ENCODE results near the gene NPNT. TPM values are rescaled to one million over a fixed set of nuclear protein-coding genes. Genes with fewer than 3 reads are reported as not detected.
"Not testable (repeated sequence)": the region's sequence is repeated elsewhere in the genome, so short reads cannot be mapped to it uniquely, and the experiment has no call there.

The NPNT gene, protein sequence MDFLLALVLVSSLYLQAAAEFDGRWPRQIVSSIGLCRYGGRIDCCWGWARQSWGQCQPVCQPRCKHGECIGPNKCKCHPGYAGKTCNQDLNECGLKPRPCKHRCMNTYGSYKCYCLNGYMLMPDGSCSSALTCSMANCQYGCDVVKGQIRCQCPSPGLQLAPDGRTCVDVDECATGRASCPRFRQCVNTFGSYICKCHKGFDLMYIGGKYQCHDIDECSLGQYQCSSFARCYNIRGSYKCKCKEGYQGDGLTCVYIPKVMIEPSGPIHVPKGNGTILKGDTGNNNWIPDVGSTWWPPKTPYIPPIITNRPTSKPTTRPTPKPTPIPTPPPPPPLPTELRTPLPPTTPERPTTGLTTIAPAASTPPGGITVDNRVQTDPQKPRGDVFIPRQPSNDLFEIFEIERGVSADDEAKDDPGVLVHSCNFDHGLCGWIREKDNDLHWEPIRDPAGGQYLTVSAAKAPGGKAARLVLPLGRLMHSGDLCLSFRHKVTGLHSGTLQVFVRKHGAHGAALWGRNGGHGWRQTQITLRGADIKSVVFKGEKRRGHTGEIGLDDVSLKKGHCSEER
- total RNA-seq (2014; rRNA removed; shearing (Covaris generic)): not detected in 2 replicates

DNA sequence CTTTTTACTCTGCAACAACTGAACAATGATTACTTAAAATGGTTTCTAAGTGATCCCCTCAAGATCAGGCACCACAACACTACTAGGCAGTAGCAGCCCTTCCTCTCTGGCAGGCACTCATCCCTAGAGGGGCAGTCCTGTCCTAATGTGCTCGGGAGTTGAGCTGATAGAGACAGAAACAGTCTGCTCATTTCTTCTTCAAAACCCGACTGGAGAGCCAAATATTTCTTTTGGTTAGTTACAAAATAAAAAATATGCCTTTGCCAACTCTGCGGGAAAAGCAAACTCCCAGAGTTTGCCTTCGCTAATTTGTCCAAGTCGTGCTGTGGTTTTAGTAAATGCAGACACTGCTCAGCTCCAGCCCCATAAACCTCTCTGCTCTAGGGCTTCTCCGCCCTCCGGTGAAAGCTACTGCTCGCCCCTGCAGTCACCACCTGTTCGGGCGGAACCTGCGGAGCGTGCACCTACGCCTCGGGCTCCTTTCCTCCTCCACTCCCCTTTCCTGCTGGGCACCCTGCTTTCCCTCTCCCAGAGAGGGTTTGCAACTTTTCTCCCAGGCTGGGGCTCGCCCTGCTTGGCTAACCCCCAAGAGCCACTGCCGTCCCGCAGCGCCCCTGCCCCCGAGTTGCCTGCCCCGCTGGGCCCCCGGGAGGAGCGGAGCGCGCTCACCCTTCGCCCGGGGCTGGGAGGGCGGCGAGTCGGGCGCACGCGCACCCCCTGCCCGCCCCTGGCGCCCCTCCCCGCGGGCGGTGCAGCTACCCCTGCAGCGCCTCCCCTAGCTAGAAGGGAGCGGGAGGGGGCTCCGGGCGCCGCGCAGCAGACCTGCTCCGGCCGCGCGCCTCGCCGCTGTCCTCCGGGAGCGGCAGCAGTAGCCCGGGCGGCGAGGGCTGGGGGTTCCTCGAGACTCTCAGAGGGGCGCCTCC is at the start of gene NPNT:
NPNT (plus strand) TSS at position 812 of the 923 bp plus-strand sequence. CDS start 182 bp downstream, outside the sequence.
- peak; percentile 1 for DNase-seq (ENCODE audit: low read depth)

DNA sequence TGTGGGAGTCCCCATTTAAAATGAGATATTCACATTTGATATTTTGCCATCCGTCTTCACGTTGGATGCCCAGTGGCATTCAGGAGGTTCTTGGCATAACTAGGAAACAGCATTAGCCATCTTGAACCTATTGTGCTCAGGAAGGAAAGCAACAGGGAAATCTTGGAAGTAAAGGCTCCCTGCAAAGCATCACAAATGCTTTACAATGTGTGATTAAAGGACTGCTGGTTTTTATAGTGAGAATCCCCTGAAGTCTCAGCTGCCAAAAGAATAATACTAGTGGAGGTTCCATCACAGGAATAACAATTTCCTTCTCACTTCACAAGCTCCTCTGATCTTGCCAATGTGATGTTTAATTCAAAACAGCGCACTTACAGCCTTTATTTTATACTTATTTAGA is 49.7 kb upstream of the NPNT start:
- no peak for DNase-seq (ENCODE audit: low read depth)

DNA sequence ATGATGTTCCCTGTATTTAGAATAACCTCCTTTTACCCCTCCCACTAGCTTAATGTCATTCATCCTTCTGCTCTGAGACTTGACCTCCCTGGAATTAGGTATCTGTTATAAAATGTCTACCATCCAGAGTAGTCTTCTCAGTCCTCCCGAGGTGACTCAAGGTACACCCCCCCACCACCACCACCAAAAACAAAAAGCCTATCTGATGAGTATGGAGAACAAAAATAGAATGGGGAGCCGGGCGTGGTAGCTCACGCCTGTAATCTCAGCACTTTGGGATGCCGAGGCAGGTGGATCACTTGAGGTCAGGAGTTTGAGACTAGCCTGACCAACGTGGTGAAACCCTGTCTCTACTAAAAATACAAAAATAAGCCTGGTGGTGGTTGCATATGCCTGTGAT is 46.9 kb upstream of the NPNT start:
- not testable (repeated sequence) for DNase-seq (ENCODE audit: low read depth)

DNA sequence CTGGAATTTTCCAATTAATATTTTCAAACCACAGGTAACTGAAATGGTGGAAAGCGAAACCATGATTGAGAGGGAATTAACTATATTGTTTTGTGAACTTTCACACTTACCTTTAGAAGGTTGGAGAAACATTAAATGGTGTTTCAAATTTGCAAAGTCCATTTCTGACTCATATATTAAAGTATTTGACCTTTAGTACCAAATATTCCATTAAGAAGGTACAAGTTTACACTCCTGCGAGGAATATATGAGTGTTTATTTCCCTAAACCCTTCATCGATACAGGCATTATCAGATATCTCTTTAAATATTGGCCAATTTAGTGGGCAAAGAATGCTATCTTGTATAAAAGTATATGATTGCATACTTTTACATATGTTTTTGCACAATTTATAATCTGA is 44.1 kb upstream of the NPNT start:
- DNase-seq (ENCODE audit: low read depth): no peak

DNA sequence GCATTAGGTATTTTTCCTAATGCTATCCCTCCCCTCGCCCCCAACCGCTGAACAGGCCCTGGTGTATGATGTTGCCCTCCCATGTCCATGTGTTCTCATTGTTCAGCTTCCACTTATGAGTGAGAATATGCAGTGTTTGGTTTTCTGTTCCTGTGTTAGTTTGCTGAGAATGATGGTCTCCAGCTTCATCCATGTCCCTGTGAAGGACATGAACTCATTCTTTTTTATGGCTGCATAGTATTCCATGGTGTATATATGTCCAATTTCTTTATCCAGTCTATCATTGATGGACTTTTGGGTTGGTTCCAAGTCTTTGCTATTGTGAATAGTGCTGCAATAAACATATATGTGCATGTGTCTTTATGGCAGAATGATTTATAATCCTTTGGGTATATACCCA is 43.0 kb upstream of the NPNT start:
- not testable (repeated sequence) for DNase-seq (ENCODE audit: low read depth)

DNA sequence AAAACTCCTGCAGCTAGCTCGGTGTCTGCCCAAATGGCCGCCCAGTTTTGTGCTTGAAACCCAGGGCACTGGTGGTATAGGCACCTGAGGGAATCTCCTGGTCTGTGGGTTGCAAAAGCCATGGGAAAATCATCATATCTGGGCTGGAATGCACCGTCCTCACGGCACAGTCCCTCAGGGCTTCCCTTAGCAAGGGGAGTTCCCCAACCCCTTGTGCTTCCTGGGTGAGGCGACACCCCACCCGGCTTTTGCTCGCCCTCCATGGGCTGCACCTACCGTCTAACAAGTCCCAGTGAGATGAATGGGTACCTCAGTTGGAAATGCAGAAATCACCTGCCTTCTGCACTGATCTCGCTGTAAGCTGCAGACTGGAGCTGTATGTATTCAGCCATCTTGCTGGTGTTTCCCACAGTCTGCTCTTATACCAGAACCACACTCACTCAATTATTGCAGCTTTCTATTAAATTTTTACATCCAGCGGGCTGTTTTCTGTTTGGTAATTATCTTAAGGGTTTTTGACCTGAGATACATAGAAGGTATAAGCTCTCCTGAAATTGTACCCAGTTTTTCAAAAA is 36.7 kb upstream of the NPNT start:
- no peak for DNase-seq (ENCODE audit: low read depth)

DNA sequence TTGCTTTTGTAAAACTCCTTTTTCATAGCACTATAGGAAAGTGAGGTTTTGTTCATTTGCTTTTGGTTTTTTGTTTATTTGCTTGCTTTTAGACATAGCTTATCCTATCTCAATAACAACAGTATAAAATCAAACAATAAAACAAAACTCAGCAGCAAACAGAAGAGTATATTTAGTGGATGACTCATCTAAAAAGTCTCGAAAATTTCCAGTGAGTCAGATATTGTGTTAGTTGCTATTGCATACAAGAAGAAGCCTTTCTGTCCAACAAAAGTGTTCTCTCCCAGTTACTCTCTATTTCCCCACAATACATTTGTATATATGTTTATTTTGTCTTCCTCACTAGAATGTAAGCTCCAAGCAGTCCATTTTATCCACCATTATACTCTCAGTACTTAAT is 36.0 kb upstream of the NPNT start:
- DNase-seq (ENCODE audit: low read depth): peak; percentile 1

DNA sequence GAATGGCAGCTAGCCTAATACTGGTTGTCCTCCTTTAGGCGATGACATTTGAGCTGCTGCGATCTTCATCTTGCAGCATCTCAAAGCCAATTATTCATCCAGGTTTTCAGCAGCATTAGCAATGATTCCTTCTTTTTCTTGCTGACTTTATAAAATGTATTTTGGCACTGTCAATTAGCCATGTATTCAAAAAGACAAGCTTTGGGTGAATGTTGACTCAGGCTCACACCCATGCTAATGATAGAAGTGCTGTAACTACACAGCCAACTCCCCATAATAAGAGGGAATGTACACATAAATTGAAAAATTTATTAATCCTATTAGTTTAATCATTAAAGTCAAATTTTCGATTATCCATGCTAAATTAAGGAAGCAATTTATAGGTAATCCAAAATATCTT is 24.3 kb upstream of the NPNT start:
- DNase-seq (ENCODE audit: low read depth): no peak

DNA sequence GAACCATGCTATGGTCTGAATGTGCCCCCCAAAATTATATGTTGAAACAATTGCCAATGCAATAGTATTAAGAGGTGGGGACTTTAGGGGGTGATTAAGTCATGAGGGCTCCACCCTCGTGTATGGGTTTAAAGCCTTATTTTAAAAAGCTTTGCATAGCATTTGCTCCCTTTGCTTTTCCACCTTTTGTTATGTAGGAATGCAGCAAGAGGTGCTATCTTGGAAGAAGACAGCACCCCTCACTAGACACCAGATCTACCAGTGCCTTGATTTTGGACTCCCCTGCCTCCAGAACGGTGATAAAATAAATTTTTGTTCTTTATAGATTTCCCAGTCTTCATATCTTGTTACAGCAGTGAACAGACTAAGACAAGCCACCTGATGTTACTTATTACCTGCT is 23.3 kb upstream of the NPNT start:
- no peak for DNase-seq (ENCODE audit: low read depth)

DNA sequence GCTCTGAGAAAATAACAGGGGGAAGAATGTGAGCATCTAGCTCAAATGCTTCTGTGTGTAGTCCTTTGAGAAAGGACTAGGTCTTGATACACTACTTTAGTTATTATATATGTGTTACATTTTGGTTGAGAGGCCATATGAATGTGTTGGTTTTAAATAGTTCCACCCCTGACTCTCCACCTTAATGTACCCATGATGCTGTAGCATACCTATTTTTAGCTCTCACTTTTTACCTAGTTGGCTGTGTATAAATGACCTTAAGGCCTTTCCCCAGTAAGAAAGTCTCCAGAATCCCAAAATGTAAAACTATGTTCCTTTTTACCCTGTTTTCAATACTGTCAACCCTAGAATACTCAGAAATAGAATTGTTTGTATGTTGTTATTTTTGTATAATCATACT is 20.0 kb upstream of the NPNT start:
- DNase-seq (ENCODE audit: low read depth): no peak

DNA sequence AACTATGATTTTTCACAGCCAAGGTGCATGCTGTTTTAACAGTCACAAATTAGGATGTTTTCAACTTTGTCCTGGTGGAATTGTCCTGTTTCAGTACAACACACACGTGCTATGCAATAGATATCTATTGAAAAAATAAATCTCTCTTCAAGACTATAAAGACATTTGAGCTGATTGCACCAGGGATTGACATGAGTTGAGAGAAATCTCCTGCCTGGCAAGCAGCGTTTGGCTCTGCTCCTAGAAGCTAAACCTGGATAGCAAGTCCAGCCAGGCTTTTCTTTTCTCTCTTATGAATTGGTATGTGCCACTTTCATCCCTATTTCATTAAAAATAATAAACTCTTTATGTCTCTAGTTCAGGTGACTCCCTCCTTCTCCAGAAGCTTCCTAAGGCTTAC is 16.6 kb upstream of the NPNT start:
- DNase-seq (ENCODE audit: low read depth): no peak

DNA sequence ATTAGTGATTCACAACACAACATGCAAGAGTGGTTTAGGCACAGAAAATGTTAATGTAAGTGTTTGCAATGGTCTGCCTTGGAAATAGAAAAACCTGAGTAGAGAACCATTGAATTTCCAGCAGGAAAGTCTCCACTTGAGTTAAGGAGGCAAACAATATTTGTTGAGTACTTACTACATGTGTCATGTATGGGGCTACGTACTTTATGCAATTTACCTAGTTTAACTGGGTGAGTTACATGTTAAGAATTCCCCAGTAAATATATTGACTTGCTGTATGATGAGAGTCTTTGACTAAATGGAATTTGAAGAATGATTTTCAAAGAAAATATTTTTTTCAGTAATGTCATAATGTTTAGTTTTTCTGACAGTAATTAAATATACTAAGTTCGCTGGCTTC is 7.8 kb upstream of the NPNT start:
- DNase-seq (ENCODE audit: low read depth): no peak

DNA sequence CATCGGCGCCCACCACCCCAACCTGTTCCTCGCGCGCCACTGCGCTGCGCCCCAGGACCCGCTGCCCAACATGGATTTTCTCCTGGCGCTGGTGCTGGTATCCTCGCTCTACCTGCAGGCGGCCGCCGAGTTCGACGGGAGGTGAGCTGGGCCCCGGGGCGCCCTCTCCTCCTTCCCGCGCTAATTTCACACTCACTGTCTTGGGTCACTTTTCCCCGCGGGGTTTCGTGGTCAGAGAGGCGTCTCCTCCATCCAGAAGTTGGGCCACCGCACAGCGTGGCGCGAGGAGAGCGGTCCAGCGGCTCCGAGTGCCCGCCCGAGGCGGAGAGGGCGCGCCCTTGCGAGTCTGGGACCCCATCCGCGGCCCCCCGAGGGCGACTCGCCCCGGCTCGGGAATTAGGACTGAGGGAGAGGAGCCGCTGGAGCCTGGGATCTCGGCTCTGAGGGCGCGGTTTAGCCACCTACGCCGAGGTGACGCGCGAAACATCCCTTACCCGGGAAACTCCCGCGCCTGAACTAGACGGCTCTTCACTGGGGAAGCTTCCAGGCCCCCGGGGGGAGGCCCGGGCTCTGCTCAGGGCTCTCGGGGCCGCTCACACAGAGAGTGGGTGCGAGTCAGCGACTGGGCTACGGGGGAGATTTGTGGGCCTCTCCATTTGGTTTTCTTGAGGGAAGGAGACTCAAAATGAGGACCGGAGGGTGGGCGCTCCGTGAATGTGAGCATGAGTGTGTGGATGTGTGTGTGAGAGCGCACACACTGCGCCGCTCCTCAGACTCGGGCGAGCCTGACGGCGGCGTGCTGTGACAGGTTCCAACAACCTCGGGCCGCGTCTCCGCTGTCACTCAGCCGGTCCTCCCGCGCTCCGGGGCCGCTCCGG is 551 bp downstream of the NPNT start:
- peak; percentile 6 for DNase-seq (ENCODE audit: low read depth)

DNA sequence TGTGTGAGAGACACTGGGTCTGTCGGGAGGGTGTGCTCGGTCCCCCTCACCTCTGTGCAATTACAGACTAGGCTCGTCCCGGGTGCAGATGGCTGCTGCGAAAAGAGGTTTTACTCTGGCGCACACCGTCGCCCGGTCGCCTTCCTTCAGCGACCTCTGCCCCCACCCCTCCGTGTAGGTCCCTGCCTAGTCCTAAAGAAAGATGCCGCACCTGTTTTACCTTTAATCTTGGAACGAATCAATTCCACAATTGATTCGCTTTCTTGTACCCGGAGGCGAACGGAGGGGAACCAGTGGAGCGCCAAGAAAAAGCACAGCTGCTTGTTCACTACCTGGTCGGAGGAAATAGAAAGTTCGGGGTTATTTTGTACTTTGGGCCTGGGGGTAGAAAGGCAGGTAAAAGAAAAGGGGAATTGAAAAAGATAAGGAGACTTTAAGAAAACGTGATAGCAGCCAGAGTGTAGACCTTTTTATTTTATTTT is 1.2 kb downstream of the NPNT start:
- DNase-seq (ENCODE audit: low read depth): no peak

DNA sequence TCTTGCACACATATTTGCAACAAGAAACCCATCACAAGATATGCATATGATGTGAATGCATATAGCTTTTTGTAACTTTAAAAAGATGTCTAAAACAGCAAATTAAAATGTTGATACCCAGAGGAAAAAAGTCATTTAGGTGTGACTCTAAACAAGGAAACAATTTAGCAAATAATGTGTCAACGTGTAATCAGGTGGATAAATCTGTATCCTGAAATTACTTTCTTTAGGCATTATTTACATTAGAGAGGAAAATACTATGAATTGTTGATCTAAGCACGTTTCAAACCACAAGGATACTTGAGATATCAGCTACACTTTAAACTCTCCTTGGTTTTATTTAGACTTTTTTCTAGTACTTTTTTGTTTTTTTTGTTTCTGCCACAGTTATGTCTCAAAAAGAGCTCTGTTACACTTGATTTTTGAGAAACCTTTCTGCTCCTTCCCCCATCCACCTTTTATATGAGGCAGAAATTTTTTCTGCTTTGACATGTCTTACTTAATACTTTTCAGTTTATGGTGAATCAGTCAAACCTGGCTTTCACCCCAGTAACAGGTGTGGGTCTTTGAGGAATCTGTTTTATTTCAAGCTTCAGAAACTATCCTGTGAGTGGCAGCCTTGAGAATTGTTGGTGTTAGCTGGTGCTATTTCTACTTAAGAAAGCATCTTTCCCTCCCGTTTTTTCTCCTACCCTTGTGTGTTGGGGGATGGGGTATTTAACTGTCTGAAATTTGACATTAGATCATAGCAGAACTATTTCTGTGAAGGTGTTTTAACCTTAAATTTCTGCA is 1.9 kb downstream of the NPNT start:
- no peak for DNase-seq (ENCODE audit: low read depth)

DNA sequence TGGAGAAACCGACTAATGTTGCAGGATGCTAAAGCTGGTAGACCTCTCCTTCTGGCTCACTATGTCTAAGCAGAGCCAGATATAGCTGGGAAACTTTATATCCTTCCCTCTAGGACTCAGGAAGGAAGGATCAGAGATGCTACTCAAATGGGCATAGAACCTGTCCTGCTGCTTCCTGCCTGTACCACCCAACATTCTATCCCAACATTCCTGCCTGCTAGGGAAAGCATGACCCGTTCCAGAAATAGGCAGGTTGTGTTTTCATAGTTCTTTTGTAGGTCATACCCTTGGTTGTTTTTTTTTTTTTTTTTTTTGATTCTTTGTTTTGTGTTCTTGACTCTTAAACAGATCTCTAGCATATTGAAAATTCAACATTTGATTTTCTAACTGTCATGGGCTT is 5.3 kb downstream of the NPNT start:
- DNase-seq (ENCODE audit: low read depth): no peak

DNA sequence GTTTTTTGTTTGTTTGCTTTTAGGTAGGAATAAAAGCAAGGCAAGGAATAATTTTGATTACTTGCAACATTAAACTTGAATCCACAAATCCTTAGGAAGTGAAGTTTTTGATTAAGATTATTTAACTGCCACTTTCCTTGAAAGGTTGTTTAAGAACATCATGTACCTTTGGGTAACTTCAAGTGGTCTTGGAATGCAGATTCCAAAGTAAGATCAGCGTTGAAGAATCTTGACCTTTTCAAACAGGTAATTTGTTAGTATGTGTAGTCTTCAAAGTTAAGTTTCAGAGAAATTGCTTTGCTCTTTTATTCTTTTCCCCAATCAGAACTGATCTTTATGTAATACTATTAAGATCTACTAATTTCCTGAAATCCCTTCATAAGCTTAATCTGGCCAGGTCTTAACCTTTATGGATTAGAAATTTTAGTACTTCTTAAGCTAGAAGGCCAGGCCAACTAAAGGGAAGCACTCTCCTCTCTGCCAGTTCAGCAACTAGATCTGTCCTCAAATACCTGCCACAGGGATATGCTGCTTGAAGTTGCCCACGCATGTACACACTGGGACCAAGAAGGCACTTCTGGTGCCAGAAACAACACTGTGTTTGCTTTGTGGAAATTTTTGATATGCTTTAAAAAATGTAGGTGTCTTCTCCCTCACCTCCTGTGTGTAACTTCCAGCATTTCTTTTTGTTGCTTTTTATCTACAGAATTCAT is 7.4 kb downstream of the NPNT start:
- DNase-seq (ENCODE audit: low read depth): no peak

DNA sequence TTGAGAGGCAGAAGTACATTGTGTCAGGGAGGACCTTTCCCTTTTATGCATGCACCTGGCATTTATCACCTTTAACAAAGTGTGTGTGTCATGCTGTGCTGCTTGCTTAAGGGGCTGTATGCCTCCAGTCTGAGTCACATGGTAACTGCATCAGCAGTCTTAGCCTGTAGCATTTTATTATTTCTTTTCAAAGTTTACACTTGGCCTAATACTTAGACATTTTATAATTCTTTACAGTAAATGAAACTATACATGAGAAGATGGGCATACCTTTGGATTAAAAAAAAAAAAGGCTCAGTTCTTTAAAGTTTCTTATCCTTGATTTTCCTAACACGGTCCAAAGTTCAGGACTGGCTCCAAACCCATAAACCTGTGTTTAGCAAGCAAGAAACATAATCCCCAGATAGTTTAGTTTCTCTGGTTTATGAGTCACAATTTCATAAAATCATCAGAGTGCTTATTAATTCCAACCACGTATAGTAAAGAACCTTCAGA is 14.6 kb downstream of the NPNT start:
- DNase-seq (ENCODE audit: low read depth): peak; percentile 2

DNA sequence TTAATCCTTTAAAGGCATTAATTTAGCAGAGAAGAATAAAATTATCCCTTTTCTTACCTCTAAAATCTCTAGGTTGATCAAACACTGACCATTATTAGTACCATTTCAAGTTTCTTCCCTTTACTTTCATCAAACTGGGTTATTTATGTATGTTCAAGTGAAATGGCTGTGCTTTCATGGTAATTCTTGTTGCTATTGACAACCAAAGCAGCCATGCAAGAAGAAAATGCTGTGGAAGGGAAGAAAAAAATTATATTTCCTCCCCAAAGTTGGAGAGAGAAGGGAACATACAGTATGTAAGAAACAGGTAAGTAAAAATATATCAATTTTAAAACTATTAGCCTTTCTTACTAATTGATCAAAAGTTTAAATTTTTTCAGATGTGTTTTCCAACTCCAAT is 16.2 kb downstream of the NPNT start:
- no peak for DNase-seq (ENCODE audit: low read depth)

All from Daoy (cell line).